ENCODE data around the gene CALU.
A peak's percentile ranks its signal among the peaks of the same experiment; 100 is the strongest.

Gene CALU
- 35.7 to 105 (median 38.1) reads per million in 3 experiments for total RNA-seq

GRCh38 chr7:128739048-128739962 lies at the start of gene CALU:
CALU (plus strand) TSS chr7:128739359; CDS start chr7:128748584, 9,225 bp downstream.
- DNase-seq = peak; percentile 94

GRCh38 chr7:128691227-128691626 lies 47.9 kb upstream of the CALU start:
- no peak for DNase-seq

- DNase-seq = no peak
These were observed 46.4 kb upstream of the CALU start for GRCh38 chr7:128692623-128693270.

GRCh38 chr7:128693373-128694015 lies 45.7 kb upstream of the CALU start:
- no peak for DNase-seq

- DNase-seq = no peak
These were observed 44.4 kb upstream of the CALU start for GRCh38 chr7:128694738-128695137.

GRCh38 chr7:128697302-128697905 lies 41.8 kb upstream of the CALU start:
- peak; percentile 23 for DNase-seq

GRCh38 chr7:128699196-128699712 lies 39.9 kb upstream of the CALU start:
- DNase-seq = no peak

GRCh38 chr7:128699895-128700294 lies 39.3 kb upstream of the CALU start:
- DNase-seq = no peak

GRCh38 chr7:128701062-128701785 lies 37.9 kb upstream of the CALU start:
- DNase-seq = no peak

- no peak for DNase-seq
These were observed 35.4 kb upstream of the CALU start for GRCh38 chr7:128703609-128704241.

GRCh38 chr7:128705891-128706333 lies 33.2 kb upstream of the CALU start:
- DNase-seq = no peak

GRCh38 chr7:128707752-128708151 lies 31.4 kb upstream of the CALU start:
- no peak for DNase-seq

- no peak for DNase-seq
These were observed 30.9 kb upstream of the CALU start for GRCh38 chr7:128708235-128708634.

GRCh38 chr7:128708824-128709223 lies 30.3 kb upstream of the CALU start:
- DNase-seq = no peak

- no peak for DNase-seq
These were observed 28.7 kb upstream of the CALU start for GRCh38 chr7:128710481-128710880.

GRCh38 chr7:128713794-128714193 lies 25.4 kb upstream of the CALU start:
- DNase-seq = no peak

GRCh38 chr7:128714701-128715495 lies 24.3 kb upstream of the CALU start:
- DNase-seq = no peak

GRCh38 chr7:128718967-128719642 lies 20.1 kb upstream of the CALU start:
- no peak for DNase-seq

GRCh38 chr7:128721376-128721775 lies 17.8 kb upstream of the CALU start:
- DNase-seq = no peak

- no peak for DNase-seq
These were observed 14.4 kb upstream of the CALU start for GRCh38 chr7:128724743-128725142.
